ENCODE measurements around the gene ZNF385B. TPM values are rescaled to one million over a fixed set of nuclear protein-coding genes. Genes with fewer than 3 reads are reported as not detected.
A peak's percentile ranks its signal among the peaks of the same experiment; 100 is the strongest.

The ZNF385B gene
- total RNA-seq, 4 donors from 2014 or later = 0.89 to 3.6 (median 1.8) TPM

DNA sequence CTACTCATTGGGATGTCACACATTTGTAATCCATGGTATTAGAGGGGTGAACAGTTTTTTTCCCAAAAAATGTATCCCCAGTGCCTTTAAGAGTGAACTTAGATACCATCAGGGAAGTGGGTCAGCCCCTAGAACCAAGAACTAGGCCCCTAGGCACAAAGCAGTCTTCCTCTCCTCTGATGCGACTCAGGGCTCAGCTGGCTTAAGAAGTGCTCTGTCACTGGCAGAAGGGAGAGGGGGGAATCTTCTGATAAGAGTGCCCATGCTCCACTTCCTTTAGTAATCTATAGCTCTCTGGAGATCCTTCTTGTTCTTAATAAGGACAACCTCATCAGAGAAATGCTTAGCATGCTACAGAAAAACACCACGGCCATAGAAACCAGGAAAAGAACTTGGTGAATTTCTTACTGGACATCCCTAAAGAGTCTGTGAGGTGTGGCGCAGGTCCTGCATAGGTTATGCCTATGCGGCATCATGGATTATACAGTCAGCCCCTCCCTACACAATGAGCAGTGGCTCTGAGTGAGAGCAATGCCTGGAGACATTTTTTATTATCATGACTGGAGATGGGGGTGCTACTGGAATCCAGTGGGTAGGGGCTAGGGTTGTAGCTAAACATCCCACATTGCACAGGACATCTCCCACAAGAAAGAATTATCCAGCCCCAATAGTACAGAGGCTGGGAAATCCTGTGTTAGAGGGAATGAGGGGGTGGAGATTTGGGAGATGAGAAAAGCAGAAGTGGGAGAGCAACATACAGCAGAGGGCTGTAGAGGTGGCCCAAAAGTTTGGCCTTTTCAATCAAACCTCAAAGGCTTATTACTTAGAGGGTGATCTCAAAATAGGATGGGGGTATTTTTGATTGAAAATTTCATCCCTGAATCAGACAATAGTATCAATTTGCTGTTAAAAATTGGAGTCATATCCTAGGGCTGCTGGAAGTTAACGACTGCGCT, 21.7 kb upstream of the ZNF385B start:
- TF ChIP-seq POLR2AphosphoS5 (IDR thresholded peaks at IDR 0.05) (no peak), POLR2A (IDR thresholded peaks at IDR 0.05) (no peak), EP300 (IDR thresholded peaks at IDR 0.05) (no peak)
- TF ChIP-seq, protein P1, sequence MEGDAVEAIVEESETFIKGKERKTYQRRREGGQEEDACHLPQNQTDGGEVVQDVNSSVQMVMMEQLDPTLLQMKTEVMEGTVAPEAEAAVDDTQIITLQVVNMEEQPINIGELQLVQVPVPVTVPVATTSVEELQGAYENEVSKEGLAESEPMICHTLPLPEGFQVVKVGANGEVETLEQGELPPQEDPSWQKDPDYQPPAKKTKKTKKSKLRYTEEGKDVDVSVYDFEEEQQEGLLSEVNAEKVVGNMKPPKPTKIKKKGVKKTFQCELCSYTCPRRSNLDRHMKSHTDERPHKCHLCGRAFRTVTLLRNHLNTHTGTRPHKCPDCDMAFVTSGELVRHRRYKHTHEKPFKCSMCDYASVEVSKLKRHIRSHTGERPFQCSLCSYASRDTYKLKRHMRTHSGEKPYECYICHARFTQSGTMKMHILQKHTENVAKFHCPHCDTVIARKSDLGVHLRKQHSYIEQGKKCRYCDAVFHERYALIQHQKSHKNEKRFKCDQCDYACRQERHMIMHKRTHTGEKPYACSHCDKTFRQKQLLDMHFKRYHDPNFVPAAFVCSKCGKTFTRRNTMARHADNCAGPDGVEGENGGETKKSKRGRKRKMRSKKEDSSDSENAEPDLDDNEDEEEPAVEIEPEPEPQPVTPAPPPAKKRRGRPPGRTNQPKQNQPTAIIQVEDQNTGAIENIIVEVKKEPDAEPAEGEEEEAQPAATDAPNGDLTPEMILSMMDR (IDR thresholded peaks at IDR 0.05) = no peak
- H3K4me1 ChIP-seq = no peaks in the 10 kb centered on the region
- no peaks in the 10 kb centered on the region for H3K27me3 ChIP-seq
- DNase-seq (ENCODE audit: low spot score in 2 of 2) = no peak
- H3K4me3 ChIP-seq = no peak overlapping the region
- H3K36me3 ChIP-seq = no peaks in the 10 kb centered on the region
- H3K27ac ChIP-seq = no peak overlapping the region
- H3K9me3 ChIP-seq = peaks cover 4% of the 10 kb centered on the region
- WGBS = 94% methylated on average over 6 of the region's 6 CpGs

DNA sequence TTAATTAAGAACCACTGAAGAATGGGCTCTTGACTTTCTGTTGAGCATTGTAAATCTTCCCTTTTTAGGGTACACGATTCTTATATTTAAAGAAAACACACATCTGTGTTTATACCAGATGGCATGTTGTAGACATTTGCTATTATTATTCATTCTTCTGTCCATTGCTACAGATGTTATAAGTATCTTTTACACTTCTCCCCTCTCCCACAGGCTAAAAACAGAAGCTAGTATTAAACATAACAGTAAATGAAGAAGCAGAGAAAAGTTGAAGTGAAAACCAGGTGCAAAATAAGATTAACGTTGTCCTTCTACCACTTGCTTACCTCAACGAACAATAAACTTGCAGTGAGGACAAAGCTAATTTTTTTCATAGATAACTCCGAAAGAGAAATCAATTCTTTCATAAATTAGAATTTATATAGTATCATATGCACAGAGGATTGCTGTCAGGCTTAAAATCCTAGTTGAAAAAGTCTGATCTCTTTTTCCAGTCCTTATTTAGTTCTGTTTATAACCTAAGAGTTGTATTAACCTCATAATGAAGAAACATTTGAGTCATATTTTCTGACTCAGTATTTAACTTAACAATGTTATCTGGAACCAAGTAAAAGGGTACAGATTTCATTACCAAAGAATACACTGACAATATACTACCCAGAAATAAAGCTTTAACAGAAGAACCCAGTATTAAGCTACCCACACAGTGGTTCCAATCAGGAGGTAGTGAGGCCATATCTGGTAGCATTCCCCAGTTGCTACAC, 16.4 kb upstream of the ZNF385B start:
- DNase-seq (ENCODE audit: low spot score in 2 of 2) = no peak
- Histone ChIP-seq H3K36me3 (no peaks in the 10 kb centered on the region), H3K27me3 (no peaks in the 10 kb centered on the region), H3K27ac (no peak overlapping the region), H3K9me3 (no peaks in the 10 kb centered on the region), H3K4me1 (no peaks in the 10 kb centered on the region), H3K4me3 (no peak overlapping the region)
- TF ChIP-seq EP300 (IDR thresholded peaks at IDR 0.05) (no peak), POLR2AphosphoS5 (IDR thresholded peaks at IDR 0.05) (no peak)
- WGBS = 88% methylated on average over 4 of the region's 4 CpGs

DNA sequence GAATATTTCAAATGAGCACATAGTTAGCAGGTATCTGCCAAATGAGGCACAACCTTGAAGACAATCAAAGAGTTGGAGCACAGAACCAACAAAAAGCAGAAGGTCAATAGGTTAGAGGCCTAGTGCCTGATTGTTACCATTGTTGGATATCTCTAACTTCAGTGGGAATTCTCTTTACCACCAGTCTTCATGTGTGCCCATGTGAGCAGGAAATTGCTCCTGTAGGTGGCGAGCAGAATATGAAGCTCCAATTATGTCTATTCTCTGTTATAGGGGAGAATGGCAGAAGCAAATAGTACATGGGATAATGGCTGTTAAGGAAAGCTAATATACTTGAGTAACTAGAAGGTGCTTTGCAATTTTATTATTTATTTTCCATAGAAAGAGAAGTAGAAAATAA, 14.9 kb upstream of the ZNF385B start:
- TF ChIP-seq POLR2AphosphoS5 (IDR thresholded peaks at IDR 0.05) = no peak
- DNase-seq (ENCODE audit: low spot score in 2 of 2) = no peak
- no peaks in the 10 kb centered on the region for H3K36me3 ChIP-seq
- H3K9me3 ChIP-seq = no peaks in the 10 kb centered on the region
- no peak overlapping the region for H3K4me3 ChIP-seq
- 78% methylated on average over 1 of the region's 1 CpG for WGBS
- H3K4me1 ChIP-seq = no peaks in the 10 kb centered on the region
- H3K27me3 ChIP-seq = no peaks in the 10 kb centered on the region
- H3K27ac ChIP-seq = no peak overlapping the region

DNA sequence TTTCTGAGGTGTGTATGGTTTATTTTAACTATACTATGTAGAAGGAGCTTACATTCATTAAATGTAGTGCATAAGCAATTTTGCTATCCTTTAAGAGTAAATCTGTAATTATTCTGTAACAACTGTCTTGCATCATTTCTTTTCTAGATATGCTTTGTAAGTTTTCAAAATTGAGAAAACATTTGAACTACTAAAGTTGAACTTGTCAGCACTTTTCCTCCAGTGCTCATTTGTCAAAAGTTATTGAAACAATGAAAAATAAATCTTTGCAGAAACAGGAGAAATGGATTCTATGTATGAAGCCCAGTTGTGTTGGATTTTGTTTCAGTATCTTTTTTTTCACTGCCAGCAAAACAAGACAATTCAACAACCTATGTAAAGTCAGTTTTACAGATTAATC, 14.5 kb upstream of the ZNF385B start:
- H3K4me3 ChIP-seq = no peak overlapping the region
- TF ChIP-seq POLR2A (IDR thresholded peaks at IDR 0.05) (no peak), EP300 (IDR thresholded peaks at IDR 0.05) (no peak), POLR2AphosphoS5 (IDR thresholded peaks at IDR 0.05) (no peak)
- TF ChIP-seq, protein P1 (IDR thresholded peaks at IDR 0.05) = no peak
- H3K27ac ChIP-seq = no peak overlapping the region
- H3K9me3 ChIP-seq = no peaks in the 10 kb centered on the region
- no peaks in the 10 kb centered on the region for H3K4me1 ChIP-seq
- no peak for DNase-seq (ENCODE audit: low spot score in 2 of 2)
- no peaks in the 10 kb centered on the region for H3K27me3 ChIP-seq
- H3K36me3 ChIP-seq = no peaks in the 10 kb centered on the region

DNA sequence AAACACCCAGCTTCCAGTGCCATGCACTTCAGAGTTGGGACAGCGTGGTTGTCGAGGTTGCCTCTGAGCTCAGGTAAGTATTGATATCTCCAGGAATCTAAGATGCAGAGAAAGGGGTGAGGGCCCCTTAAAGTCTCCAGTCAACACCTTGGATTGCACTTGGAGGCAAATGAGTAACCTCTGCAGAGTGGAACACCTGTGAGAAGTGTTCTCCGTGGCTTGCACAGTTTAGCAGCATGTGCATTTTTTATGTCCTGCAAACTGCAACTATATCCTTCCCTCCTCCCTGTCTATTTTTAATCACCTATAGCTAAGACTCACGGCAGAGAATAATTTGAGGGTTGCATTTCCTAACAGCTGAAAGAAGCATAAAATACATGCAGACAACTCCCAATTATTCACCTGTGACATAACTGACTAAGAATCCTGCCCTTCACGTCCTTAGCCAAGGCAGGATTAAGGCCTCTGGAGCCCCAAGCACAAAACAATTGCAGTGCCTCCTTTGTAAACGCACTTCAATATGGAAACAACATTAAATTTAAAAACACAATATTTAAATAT, 1.6 kb upstream of the ZNF385B start:
- peaks cover 18% of the 10 kb centered on the region for H3K4me1 ChIP-seq
- WGBS = 70% methylated on average over 6 of the region's 6 CpGs
- H3K4me3 ChIP-seq = no peak overlapping the region
- peaks cover 25% of the 10 kb centered on the region for H3K27me3 ChIP-seq
- TF ChIP-seq, protein P1 (IDR thresholded peaks at IDR 0.05) = no peak
- TF ChIP-seq POLR2AphosphoS5 (IDR thresholded peaks at IDR 0.05) (no peak), EP300 (IDR thresholded peaks at IDR 0.05) (no peak), POLR2A (IDR thresholded peaks at IDR 0.05) (no peak)
- no peak for DNase-seq (ENCODE audit: low spot score in 2 of 2)
- no peaks in the 10 kb centered on the region for H3K36me3 ChIP-seq
- no peaks in the 10 kb centered on the region for H3K9me3 ChIP-seq
- no peak overlapping the region for H3K27ac ChIP-seq

DNA sequence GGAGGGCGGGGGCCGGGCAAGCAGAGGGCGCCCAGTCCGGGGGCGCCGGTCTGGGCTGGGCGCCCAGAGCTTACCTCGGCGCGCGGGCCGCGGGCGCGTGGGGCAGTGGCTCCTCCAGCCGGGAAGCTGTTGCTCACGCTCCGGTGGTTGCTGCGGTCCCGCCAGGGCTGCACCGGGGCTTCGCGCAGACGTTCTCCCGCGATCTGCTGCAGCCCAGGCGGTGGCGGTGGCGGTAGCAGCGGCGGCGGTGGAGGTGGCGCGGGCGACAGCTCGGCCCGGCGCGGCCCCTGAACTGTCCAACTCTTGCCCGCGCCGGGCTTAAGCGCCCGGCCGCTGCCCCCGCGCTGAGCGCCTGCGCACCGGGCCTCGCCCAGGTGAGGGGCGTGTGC, 391 bp downstream of the ZNF385B start:
- Histone ChIP-seq H3K4me1 (peaks cover 18% of the 10 kb centered on the region), H3K9me3 (no peaks in the 10 kb centered on the region), H3K4me3 (peak overlapping the region; percentile 67), H3K27me3 (peaks cover 25% of the 10 kb centered on the region), H3K27ac (peak overlapping the region; percentile 6), H3K36me3 (no peaks in the 10 kb centered on the region)
- TF ChIP-seq, protein P1 (IDR thresholded peaks at IDR 0.05) = no peak
- no peak for TF ChIP-seq POLR2A (IDR thresholded peaks at IDR 0.05)
- TF ChIP-seq EP300 (IDR thresholded peaks at IDR 0.05) = no peak
- TF ChIP-seq POLR2AphosphoS5 (IDR thresholded peaks at IDR 0.05) = no peak
- WGBS = 0% methylated on average over 1 of the region's 52 CpGs
- no peak for DNase-seq (ENCODE audit: low spot score in 2 of 2)
